ENCODE measurements around the gene MAPKAPK2.

- TF ChIP-seq CTCF (IDR thresholded peaks at IDR 0.05), result no peak
- no peak for TF ChIP-seq POLR2A (IDR thresholded peaks at IDR 0.05)
- TF ChIP-seq POLR2AphosphoS5 (IDR thresholded peaks at IDR 0.05; ENCODE audit: insufficient read depth in 1 of 2, low read depth in 1 of 2), result no peak
Observed at GRCh38 chr1:206722751-206723461, 38.2 kb downstream of the MAPKAPK2 start.
